NCI-H748 treated with DMSO at 0.1 percent for 48 hours (cell line): ENCODE measurements around the gene MATN4.
A peak's percentile ranks its signal among the peaks of the same experiment; 100 is the strongest.
"Not testable (repeated sequence)": the region's sequence is repeated elsewhere in the genome, so short reads cannot be mapped to it uniquely, and the experiment has no call there.

Source experiments
- DNase-seq: peaks from one replicate; lab custom pipeline; 2025; lab: John Stamatoyannopoulos, UW

The MATN4 gene, protein sequence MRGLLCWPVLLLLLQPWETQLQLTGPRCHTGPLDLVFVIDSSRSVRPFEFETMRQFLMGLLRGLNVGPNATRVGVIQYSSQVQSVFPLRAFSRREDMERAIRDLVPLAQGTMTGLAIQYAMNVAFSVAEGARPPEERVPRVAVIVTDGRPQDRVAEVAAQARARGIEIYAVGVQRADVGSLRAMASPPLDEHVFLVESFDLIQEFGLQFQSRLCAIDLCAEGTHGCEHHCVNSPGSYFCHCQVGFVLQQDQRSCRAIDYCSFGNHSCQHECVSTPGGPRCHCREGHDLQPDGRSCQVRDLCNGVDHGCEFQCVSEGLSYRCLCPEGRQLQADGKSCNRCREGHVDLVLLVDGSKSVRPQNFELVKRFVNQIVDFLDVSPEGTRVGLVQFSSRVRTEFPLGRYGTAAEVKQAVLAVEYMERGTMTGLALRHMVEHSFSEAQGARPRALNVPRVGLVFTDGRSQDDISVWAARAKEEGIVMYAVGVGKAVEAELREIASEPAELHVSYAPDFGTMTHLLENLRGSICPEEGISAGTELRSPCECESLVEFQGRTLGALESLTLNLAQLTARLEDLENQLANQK

DNA sequence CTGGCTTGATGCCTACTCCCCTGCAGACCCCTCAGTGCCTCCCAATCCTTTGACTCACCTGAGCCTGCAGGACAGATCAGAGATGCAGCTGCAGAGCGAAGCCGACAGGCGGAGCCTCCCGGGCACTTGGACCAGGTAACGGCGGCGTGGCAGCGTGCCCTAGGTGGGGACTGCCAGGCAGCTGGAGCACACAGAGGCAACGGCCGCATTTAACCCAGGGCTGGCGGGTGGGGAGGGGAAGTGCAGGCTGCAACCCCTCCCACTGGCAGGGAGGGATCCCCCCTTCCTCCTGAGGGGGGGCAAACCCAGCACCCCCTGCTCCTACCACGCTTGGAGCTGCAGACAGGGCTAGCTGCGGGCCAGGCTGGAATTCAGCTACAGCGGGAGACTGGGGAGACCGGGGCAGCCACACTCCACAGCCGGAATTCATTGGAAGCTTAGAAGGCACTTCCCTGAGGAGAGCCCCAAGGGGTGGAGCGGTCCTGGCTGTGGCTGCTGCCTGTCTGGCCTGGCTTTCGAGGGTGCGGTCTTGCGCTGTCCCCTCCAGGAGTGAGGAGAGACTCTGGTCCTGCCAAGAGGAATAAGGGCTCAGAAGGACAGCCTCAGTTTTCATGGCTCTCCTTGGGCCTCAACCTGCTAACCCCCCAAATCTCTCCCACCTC lies at the start of gene MATN4:
TSS of gene MATN4 (minus strand) at position 183 of the 662 bp plus-strand sequence. CDS start 2,717 bp downstream, outside the sequence.
- DNase-seq: no peak

DNA sequence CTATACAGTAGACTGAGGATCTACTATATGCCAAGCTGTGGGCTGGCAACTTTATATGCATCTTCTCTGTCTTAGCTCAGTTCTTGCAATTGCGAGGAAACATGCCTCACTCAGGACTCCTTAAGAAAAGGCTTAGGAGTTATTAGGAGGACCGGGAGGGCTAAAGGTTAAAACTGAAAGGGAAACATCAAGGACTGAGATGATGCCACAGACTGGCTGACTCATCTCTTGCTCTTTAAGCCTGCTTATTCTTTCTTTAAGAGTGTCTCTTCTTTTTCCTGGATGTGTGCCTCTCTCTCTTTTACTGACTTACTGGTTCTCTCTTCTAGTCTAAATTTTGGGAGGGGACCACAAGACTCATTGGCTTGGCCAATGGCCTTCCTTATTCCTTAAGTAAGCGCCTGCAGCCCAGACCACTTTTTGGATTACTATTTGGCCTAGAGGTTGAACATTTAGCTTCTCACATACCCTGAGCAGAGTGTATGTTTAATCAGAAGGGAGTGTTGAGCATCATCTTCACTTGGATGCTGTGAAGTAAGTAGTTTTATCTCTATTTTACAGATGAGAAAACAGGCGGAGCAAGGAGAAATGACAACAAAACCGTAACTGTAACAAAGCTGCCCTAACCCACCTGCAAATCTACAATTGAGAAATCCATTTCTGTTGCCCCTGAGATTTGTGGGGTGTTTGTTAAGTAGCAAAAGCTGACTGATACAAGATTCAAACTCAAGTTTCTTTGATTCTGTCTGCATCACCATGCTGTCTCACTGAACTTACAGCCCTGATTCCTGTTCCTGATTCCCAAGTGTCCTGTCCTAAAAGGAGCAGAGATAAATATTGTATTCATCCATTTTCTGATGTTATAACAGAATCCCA lies 47.3 kb upstream of the MATN4 start:
- DNase-seq: no peak

GRCh38 chr20:45354423-45355208 lies 46.5 kb upstream of the MATN4 start:
- DNase-seq: no peak

- no peak for DNase-seq
Observed at GRCh38 chr20:45353746-45354145, 45.6 kb upstream of the MATN4 start.

DNA sequence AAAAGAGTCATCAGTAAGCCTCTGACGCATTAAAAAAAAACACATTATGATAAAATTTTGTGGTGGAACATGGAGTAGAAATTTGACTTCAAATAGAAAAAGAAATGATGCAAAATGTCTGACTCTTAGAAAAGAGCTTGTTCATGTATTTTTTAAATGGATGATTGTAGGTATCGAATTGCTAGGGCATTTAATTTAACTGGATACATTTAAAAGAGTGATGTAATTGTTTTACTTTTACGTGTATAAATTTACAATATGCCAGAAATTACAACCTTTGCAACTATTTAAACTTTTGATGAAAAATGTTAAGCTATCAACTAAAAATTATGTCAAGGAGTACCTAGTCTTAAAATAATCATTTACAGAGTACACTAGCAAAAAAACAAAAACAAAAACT lies 44.6 kb upstream of the MATN4 start:
- DNase-seq: no peak

- not testable (repeated sequence) for DNase-seq
Observed at GRCh38 chr20:45350795-45351194, 42.7 kb upstream of the MATN4 start.

DNA sequence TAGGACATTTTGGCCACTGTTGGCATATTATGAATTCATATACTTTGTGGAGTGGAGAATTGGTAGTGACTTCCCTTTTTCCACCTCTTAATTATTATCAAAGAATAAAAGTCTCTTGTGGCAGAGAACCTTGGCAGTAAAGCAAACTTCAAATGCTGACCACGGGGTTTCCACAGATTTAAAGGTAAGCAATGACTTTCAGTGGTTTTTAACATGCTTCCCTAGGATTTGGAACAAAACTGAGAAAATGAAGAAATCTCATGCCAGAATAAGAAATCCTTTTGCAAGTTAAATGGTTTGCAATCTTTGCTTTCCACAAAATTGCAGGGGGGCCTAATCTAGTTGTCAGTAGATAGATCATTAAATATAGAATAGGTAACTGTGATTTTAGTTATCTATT lies 42.1 kb upstream of the MATN4 start:
- no peak for DNase-seq

DNA sequence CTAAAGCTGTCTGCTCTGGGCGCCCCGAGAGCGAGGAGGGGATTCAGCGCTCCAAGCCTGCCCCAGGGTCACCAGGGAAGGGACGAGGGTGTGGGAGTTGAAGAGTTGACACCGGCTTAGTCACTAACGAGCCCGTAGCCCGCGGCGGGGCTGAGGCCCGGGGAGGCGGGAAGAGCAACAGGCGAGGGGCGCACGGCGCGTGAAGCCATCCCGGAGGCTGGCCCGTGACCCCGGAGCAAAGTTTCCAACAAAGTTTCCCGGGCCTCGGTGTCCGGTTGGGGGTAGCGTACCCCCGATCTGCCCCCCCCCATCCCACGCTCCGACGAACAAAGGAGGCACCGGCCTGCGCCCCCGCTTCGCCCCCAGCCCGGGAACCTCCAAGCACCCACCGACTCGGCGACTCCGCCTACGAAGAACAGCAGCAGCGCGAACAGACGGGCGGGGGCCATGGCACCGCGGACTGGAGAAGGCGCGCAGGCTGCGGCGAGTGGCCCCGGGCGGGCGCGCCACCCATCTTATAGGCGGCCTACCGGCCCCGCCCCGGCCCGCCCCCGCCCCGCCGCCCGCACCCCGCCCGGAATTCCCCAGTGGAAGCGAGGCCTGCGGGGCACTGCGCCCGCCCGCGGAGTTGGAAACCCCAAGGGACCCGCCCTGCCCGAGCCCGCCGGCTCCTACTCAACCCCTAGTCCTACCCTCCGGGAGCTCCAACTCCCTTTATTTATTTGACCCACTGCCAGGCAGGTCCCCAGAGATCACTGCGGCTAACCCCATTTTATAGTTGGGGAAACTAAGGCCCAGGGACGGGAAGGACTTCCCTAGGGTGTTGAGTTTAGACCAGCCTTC lies 40.1 kb upstream of the MATN4 start, which contains the start of gene SDC4:
TSS of gene SDC4 (minus strand) at position 489 of the 843 bp plus-strand sequence. CDS start at position 449, 40 bp downstream.
- DNase-seq: peak; percentile 3

GRCh38 chr20:45347297-45347935 lies 39.3 kb upstream of the MATN4 start:
- DNase-seq: no peak

GRCh38 chr20:45346851-45347250 lies 38.8 kb upstream of the MATN4 start:
- no peak for DNase-seq

GRCh38 chr20:45346291-45346718 lies 38.2 kb upstream of the MATN4 start:
- no peak for DNase-seq

DNA sequence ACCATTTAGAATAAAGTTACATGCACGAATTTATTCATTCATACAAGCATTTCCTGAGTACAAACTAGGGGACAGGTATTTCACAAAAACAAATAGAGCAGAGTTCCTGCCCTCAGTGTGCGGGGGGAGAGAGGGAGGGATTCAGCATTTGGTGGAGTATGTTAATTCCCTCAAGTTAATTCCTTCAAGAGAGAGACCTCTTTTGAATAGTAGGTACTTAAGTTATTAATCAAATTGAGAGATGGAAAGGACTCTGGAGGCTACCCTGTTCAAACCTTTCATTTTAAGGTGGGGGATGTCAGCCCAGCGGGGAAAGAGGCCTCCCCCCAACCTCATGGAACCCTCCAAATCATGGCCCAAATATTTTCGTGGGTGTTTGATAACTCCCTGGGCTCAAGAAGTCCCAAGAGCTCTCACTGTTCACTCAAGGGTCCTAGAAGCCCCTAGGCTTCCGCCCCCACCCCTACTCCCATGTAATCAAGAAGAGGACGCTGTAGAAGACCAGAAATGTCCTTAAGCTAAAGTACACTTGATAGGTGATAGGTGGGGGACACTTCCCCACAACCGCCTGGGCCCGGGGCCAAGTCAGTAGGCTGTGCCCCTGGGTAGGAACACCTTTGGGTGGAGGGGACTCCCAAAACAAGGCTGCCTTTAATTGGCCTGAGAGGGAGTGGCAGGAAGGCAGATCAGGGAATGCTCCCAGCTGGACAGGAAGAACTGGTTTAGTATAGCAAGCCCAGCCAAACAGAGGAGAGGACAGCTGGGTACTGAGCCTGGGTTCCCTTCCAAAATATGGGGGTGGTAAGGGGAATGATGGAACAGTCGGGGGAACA lies 37.2 kb upstream of the MATN4 start:
- peak; percentile 24 for DNase-seq

GRCh38 chr20:45344168-45344860 lies 36.2 kb upstream of the MATN4 start:
- DNase-seq: no peak

GRCh38 chr20:45343532-45344167 lies 35.6 kb upstream of the MATN4 start:
- DNase-seq: peak; percentile 81

DNA sequence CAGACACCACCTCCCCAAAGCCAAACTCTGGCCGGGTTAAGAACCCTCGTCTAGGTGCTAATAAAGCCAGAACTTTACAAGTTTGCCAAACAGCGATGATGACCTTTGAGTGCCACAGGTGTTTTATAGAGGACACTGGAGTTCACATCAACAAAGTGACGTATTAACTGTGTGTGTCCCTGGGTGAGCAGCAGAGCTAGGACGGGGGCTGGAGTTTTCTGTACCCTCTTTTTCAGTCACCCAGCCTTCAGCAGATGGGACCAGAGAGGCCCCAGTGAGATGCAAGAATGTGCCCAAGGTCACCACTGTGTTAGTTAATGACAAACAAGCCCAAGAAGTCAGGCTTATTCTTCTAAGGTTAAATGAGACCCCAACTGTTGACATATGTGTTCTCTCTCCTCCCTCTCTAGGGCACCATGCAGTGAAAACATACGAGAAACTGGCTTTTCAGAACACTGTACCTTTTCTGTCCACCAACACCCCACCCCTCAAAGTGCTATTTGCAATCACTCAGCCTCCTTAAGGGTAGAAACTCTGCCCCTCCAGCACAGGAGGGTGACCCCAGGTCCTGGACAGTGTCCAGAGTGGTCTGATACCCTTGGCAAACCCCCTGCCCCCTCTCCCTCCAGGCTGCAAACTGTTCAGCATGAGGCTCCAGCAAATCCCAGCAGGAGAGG lies 34.9 kb upstream of the MATN4 start:
- peak; percentile 26 for DNase-seq

DNA sequence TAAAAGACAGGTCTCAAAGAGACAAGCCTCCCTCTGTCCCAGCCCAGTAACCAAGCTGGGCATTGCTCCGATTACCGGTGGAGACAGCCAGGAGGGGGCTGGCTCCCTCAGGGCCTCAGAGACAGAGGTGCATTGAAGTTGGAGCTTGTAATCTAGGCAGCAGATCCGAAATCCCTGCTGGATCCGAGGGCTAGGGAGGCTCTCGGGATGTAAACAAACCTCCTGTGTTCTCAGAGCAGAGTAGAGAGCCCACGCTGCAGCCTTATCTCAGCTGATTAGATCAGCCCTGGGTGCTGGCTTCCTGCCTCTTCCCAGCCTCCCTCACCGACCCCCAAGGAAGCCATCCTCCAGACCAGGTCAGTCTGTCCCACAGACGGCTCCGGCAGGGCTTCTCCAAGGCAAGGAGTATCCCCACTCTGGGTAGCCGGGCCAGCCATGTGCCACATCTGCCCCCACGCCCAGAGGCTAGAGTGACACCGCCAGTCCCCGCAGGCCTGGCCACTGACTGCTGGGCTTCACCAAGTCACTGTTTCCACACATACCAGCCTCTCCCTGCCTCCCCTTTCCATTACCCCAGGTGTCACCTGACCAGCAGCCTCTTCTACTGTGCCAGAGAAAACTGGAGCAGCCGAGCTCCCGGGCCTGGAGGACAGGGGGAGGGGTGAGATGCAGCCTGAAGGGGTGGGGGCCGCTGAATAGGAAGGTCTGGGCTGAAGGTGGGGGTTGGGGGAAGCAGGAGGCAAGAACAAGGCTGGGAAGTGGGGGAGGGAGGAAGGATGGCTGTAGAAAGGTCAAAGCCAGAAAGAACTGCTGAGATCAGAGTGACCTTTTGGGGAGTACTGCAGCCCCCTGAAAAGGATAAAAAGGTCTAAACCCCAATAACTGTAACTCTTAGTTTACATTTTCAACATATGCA lies 34.1 kb upstream of the MATN4 start:
- DNase-seq: no peak
